T-helper 1 cell treated with Interleukin-12 subunit alpha and Interleukin-12 subunit beta and Interleukin-4 antibody, amounts not matched to agents 30 μg/mL and 1 μg/mL, for 36 hours (primary cell): ENCODE results near the gene FBXO3.

Source experiments
- H3K27ac Mint-ChIP-seq: one replicate; pipeline ENCODE4 v1.8.0; 2021; ENCODE audit warnings: mild to moderate bottlenecking, mixed read lengths
- H3K27me3 Mint-ChIP-seq: one replicate; pipeline ENCODE4 v1.8.0; 2021; ENCODE audit warnings: low read depth, mixed read lengths
- H3K36me3 Mint-ChIP-seq: one replicate; pipeline ENCODE4 v1.8.0; 2021; ENCODE audit warnings: low read depth, mixed read lengths
- H3K4me1 Mint-ChIP-seq: one replicate; pipeline ENCODE4 v1.8.0; 2021; ENCODE audit warnings: low read depth, mixed read lengths
- H3K4me3 Mint-ChIP-seq: one replicate; pipeline ENCODE4 v1.8.0; 2021; ENCODE audit warnings: mild to moderate bottlenecking, moderate library complexity, mixed read lengths
- H3K9me3 Mint-ChIP-seq: one replicate; pipeline ENCODE4 v1.8.0; 2021; ENCODE audit warnings: mixed read lengths

Gene FBXO3

GRCh38 chr11:33777906-33778305 is 3.6 kb upstream of the FBXO3 start:
- peaks cover 56% of the 10 kb centered on the region for H3K27me3 Mint-ChIP-seq
- H3K4me3 Mint-ChIP-seq = no peak overlapping the region
- H3K9me3 Mint-ChIP-seq = no peaks in the 10 kb centered on the region
- H3K27ac Mint-ChIP-seq = no peak overlapping the region
- peaks cover 18% of the 10 kb centered on the region for H3K4me1 Mint-ChIP-seq
- peaks cover 3% of the 10 kb centered on the region for H3K36me3 Mint-ChIP-seq

- H3K4me3 Mint-ChIP-seq = peak overlapping the region; percentile 56
- peaks cover 28% of the 10 kb centered on the region for H3K4me1 Mint-ChIP-seq
- peaks cover 40% of the 10 kb centered on the region for H3K27me3 Mint-ChIP-seq
- peaks cover 8% of the 10 kb centered on the region for H3K36me3 Mint-ChIP-seq
- H3K27ac Mint-ChIP-seq = no peak overlapping the region
- no peaks in the 10 kb centered on the region for H3K9me3 Mint-ChIP-seq
Observed at GRCh38 chr11:33775832-33776470, 1.6 kb upstream of the FBXO3 start.

GRCh38 chr11:33775467-33775807 is 1.1 kb upstream of the FBXO3 start:
- Mint-ChIP-seq H3K27me3 (peaks cover 38% of the 10 kb centered on the region), H3K9me3 (no peaks in the 10 kb centered on the region), H3K4me3 (peak overlapping the region; percentile 56), H3K4me1 (peaks cover 28% of the 10 kb centered on the region), H3K27ac (no peak overlapping the region), H3K36me3 (peaks cover 8% of the 10 kb centered on the region)

GRCh38 chr11:33774736-33775466 is 581 bp upstream of the FBXO3 start:
- H3K27ac Mint-ChIP-seq = peak overlapping the region; percentile 80
- peak overlapping the region; percentile 95 for H3K4me3 Mint-ChIP-seq
- peaks cover 33% of the 10 kb centered on the region for H3K27me3 Mint-ChIP-seq

GRCh38 chr11:33773404-33773986 is 825 bp downstream of the FBXO3 start:
- H3K4me1 Mint-ChIP-seq = peaks cover 31% of the 10 kb centered on the region
- no peaks in the 10 kb centered on the region for H3K9me3 Mint-ChIP-seq
- H3K27me3 Mint-ChIP-seq = peaks cover 31% of the 10 kb centered on the region
- peak overlapping the region; percentile 80 for H3K27ac Mint-ChIP-seq
- H3K36me3 Mint-ChIP-seq = peaks cover 19% of the 10 kb centered on the region
- H3K4me3 Mint-ChIP-seq = peak overlapping the region; percentile 95

More at GRCh38 chr11:33774736-33775466, 581 bp upstream of the FBXO3 start:
- peaks cover 13% of the 10 kb centered on the region for H3K36me3 Mint-ChIP-seq
- no peaks in the 10 kb centered on the region for H3K9me3 Mint-ChIP-seq
- H3K4me1 Mint-ChIP-seq = peaks cover 31% of the 10 kb centered on the region

- H3K27me3 Mint-ChIP-seq = peaks cover 25% of the 10 kb centered on the region
- no peak overlapping the region for H3K27ac Mint-ChIP-seq
- no peaks in the 10 kb centered on the region for H3K9me3 Mint-ChIP-seq
- H3K4me1 Mint-ChIP-seq = peaks cover 31% of the 10 kb centered on the region
- peak overlapping the region; percentile 71 for H3K4me3 Mint-ChIP-seq
- peaks cover 21% of the 10 kb centered on the region for H3K36me3 Mint-ChIP-seq
Observed at GRCh38 chr11:33772870-33773269, 1.4 kb downstream of the FBXO3 start.

GRCh38 chr11:33772300-33772699 is 2.0 kb downstream of the FBXO3 start:
- no peak overlapping the region for H3K27ac Mint-ChIP-seq
- H3K4me1 Mint-ChIP-seq = peaks cover 31% of the 10 kb centered on the region
- H3K9me3 Mint-ChIP-seq = no peaks in the 10 kb centered on the region
- H3K36me3 Mint-ChIP-seq = peaks cover 22% of the 10 kb centered on the region
- H3K4me3 Mint-ChIP-seq = peak overlapping the region; percentile 71
- peaks cover 24% of the 10 kb centered on the region for H3K27me3 Mint-ChIP-seq

GRCh38 chr11:33770236-33770635 is 4.1 kb downstream of the FBXO3 start:
- no peak overlapping the region for H3K27ac Mint-ChIP-seq
- H3K9me3 Mint-ChIP-seq = no peaks in the 10 kb centered on the region
- peaks cover 8% of the 10 kb centered on the region for H3K27me3 Mint-ChIP-seq
- H3K4me3 Mint-ChIP-seq = no peak overlapping the region
- H3K4me1 Mint-ChIP-seq = peaks cover 29% of the 10 kb centered on the region
- H3K36me3 Mint-ChIP-seq = peaks cover 31% of the 10 kb centered on the region

- Mint-ChIP-seq H3K4me3 (no peak overlapping the region), H3K9me3 (no peaks in the 10 kb centered on the region), H3K4me1 (peaks cover 25% of the 10 kb centered on the region), H3K36me3 (peaks cover 34% of the 10 kb centered on the region), H3K27ac (no peak overlapping the region), H3K27me3 (peaks cover under 1% of the 10 kb centered on the region)
Observed at GRCh38 chr11:33769542-33769941, 4.8 kb downstream of the FBXO3 start.

GRCh38 chr11:33767624-33768023 is 6.7 kb downstream of the FBXO3 start:
- Mint-ChIP-seq H3K9me3 (no peaks in the 10 kb centered on the region), H3K4me1 (peaks cover 15% of the 10 kb centered on the region)

GRCh38 chr11:33766085-33766484 is 8.2 kb downstream of the FBXO3 start:
- H3K27me3 Mint-ChIP-seq = no peaks in the 10 kb centered on the region

More at GRCh38 chr11:33767624-33768023, 6.7 kb downstream of the FBXO3 start:
- no peaks in the 10 kb centered on the region for H3K27me3 Mint-ChIP-seq
- H3K4me3 Mint-ChIP-seq = no peak overlapping the region
- H3K27ac Mint-ChIP-seq = no peak overlapping the region
- peaks cover 46% of the 10 kb centered on the region for H3K36me3 Mint-ChIP-seq

GRCh38 chr11:33761471-33761870 is 12.8 kb downstream of the FBXO3 start:
- Mint-ChIP-seq H3K4me1 (peaks cover 8% of the 10 kb centered on the region), H3K27me3 (no peaks in the 10 kb centered on the region), H3K36me3 (peaks cover 65% of the 10 kb centered on the region), H3K27ac (no peak overlapping the region), H3K9me3 (no peaks in the 10 kb centered on the region), H3K4me3 (no peak overlapping the region)

More at GRCh38 chr11:33766085-33766484, 8.2 kb downstream of the FBXO3 start:
- Mint-ChIP-seq H3K27ac (no peak overlapping the region), H3K9me3 (no peaks in the 10 kb centered on the region), H3K4me1 (peaks cover 8% of the 10 kb centered on the region), H3K36me3 (peaks cover 50% of the 10 kb centered on the region), H3K4me3 (no peak overlapping the region)

GRCh38 chr11:33753304-33753967 is 20.9 kb downstream of the FBXO3 start:
- Mint-ChIP-seq H3K27me3 (no peaks in the 10 kb centered on the region), H3K9me3 (no peaks in the 10 kb centered on the region), H3K36me3 (peaks cover 25% of the 10 kb centered on the region), H3K4me1 (peaks cover 4% of the 10 kb centered on the region), H3K27ac (no peak overlapping the region), H3K4me3 (no peak overlapping the region)

GRCh38 chr11:33751878-33752277 is 22.4 kb downstream of the FBXO3 start:
- H3K27ac Mint-ChIP-seq = no peak overlapping the region
- H3K9me3 Mint-ChIP-seq = no peaks in the 10 kb centered on the region
- no peak overlapping the region for H3K4me3 Mint-ChIP-seq
- peaks cover 4% of the 10 kb centered on the region for H3K4me1 Mint-ChIP-seq
- H3K27me3 Mint-ChIP-seq = no peaks in the 10 kb centered on the region
- peaks cover 27% of the 10 kb centered on the region for H3K36me3 Mint-ChIP-seq
